ENCODE results near the gene RGL1. TPM values are rescaled to one million over a fixed set of nuclear protein-coding genes. Genes with fewer than 3 reads are reported as not detected.
A peak's percentile ranks its signal among the peaks of the same experiment; 100 is the strongest.

Gene RGL1
- total and polyA plus RNA-seq, 4 donors: 29.8 to 53.4 (median 41.8) TPM

DNA sequence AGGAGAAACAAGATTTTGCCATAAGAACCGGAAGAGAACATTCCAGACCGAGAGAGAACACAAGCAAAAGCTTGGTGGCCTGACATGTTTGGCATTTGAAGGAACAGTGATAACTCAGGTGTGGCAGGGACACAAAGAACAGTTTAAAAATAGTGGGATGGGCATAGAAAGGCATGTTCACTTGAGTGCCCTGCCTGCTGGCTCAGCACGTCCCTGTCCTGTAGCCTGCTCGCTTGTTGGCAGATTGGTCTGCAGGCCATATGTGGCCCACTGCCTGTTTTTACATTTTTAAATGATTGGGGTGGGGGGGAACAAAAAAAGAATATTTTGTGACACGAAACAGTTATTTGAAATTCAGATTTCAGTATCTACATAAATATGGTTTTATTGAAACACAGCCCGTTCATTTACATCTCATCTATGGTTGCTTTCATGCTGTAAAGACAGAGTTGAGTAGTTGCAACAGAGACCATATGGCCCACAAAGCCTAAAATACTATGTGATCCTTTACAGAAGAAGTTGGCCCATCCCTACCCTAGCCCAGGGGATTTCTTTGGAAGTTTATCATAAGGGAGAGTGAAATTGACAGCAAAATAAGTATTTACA lies 100.7 kb downstream of the RGL1 start:
- no peaks in the 10 kb centered on the region for H3K4me1 ChIP-seq (ENCODE audit: control insufficient read depth, insufficient read depth, low read length)
- WGBS (ENCODE audit: insufficient coverage): 95% methylated on average over 3 of the region's 6 CpGs
- H3K27me3 ChIP-seq (ENCODE audit: control insufficient read depth, insufficient read depth, low read length): no peaks in the 10 kb centered on the region
- DNase-seq (ENCODE audit: low read depth in 4 of 6, low spot score in 6 of 6): peak in 1 of 6 donors; percentile 84
- no peaks in the 10 kb centered on the region for H3K9me3 ChIP-seq (ENCODE audit: control insufficient read depth, insufficient read depth, low read length)
- no peak overlapping the region for H3K27ac ChIP-seq (ENCODE audit: low read depth, low read length)
- peaks cover 26% of the 10 kb centered on the region for H3K36me3 ChIP-seq (ENCODE audit: control insufficient read depth, insufficient read depth, low read length)
- H3K4me3 ChIP-seq (ENCODE audit: low read depth, low read length): no peak overlapping the region

DNA sequence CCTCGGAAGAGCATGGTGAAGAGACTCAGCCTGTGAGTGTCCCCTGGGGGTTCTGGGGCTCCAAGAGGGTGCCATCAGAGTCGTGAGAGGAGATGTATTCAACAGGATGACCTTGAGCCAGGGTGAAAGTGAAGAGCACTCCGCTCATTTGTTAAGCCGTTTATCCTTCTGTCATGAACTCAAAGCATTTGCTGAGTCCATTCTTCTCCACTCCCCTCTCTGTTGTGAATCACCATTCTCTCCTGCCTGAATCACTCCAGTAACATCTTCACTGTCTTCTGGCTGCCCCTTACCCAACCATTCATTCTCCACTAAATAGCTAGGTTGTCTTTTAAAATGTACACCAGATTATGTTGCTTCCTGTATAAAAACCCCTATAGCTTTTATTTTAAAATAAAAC lies 102.2 kb downstream of the RGL1 start:
- peaks cover 22% of the 10 kb centered on the region for H3K36me3 ChIP-seq (ENCODE audit: control insufficient read depth, insufficient read depth, low read length)
- H3K27me3 ChIP-seq (ENCODE audit: control insufficient read depth, insufficient read depth, low read length): no peaks in the 10 kb centered on the region
- WGBS (ENCODE audit: insufficient coverage): 31% methylated on average over 4 of the region's 4 CpGs
- no peak overlapping the region for H3K27ac ChIP-seq (ENCODE audit: low read depth, low read length)
- H3K9me3 ChIP-seq (ENCODE audit: control insufficient read depth, insufficient read depth, low read length): no peaks in the 10 kb centered on the region
- DNase-seq (ENCODE audit: low read depth in 4 of 6, low spot score in 6 of 6): no peak
- no peak overlapping the region for H3K4me3 ChIP-seq (ENCODE audit: low read depth, low read length)
- no peaks in the 10 kb centered on the region for H3K4me1 ChIP-seq (ENCODE audit: control insufficient read depth, insufficient read depth, low read length)

DNA sequence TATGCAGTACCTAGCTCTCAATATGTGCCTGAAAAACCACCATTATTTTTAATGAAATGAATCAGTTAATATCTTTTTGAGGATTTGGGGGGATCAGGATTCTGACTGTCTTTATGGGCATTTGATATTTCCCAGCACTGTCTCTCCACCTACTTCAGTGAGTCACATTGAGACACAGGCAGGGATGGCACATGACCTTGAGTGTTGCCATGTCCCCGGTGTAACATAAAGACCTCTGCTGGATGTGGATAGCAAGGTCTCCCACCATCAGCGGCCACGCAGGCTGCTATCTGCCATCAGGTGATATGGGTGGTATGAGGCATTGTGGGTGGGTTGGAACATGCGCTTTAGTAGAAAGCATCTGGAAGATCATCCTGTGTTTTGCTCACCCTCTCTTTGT lies 103.2 kb downstream of the RGL1 start:
- H3K27ac ChIP-seq (ENCODE audit: low read depth, low read length): no peak overlapping the region
- no peaks in the 10 kb centered on the region for H3K9me3 ChIP-seq (ENCODE audit: control insufficient read depth, insufficient read depth, low read length)
- no peaks in the 10 kb centered on the region for H3K27me3 ChIP-seq (ENCODE audit: control insufficient read depth, insufficient read depth, low read length)
- 100% methylated on average over 4 of the region's 4 CpGs for WGBS (ENCODE audit: insufficient coverage)
- peaks cover 28% of the 10 kb centered on the region for H3K36me3 ChIP-seq (ENCODE audit: control insufficient read depth, insufficient read depth, low read length)
- H3K4me1 ChIP-seq (ENCODE audit: control insufficient read depth, insufficient read depth, low read length): no peaks in the 10 kb centered on the region
- no peak for DNase-seq (ENCODE audit: low read depth in 4 of 6, low spot score in 6 of 6)
- H3K4me3 ChIP-seq (ENCODE audit: low read depth, low read length): no peak overlapping the region

DNA sequence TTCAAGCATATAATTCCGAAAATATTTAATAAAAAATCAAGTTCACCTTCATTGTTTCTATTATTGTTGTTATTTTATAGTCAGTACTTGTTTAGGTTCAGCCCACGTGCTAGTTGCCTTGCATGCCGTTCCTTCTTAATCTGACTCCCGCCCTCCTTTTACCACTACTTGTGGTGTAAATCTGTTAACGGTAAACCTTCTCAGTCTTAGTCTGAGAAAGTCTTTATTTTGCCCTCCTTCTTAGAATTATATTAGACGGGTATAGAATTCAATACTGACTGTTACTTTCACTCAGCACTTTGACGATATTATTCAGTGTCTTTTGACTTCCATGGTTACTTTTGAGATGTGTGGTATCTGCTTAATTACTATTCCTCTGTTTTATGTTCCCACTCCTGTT lies 104.8 kb downstream of the RGL1 start:
- Histone ChIP-seq H3K4me3 (ENCODE audit: low read depth, low read length) (no peak overlapping the region), H3K9me3 (ENCODE audit: control insufficient read depth, insufficient read depth, low read length) (no peaks in the 10 kb centered on the region), H3K27me3 (ENCODE audit: control insufficient read depth, insufficient read depth, low read length) (no peaks in the 10 kb centered on the region), H3K36me3 (ENCODE audit: control insufficient read depth, insufficient read depth, low read length) (peaks cover 28% of the 10 kb centered on the region), H3K4me1 (ENCODE audit: control insufficient read depth, insufficient read depth, low read length) (no peaks in the 10 kb centered on the region), H3K27ac (ENCODE audit: low read depth, low read length) (no peak overlapping the region)
- no CpG with 5 or more reads among the region's 7 CpGs for WGBS (ENCODE audit: insufficient coverage)
- no peak for DNase-seq (ENCODE audit: low read depth in 4 of 6, low spot score in 6 of 6)

GRCh38 chr1:183910845-183911244 lies 105.9 kb downstream of the RGL1 start:
- no peaks in the 10 kb centered on the region for H3K27me3 ChIP-seq (ENCODE audit: control insufficient read depth, insufficient read depth, low read length)
- peaks cover 28% of the 10 kb centered on the region for H3K36me3 ChIP-seq (ENCODE audit: control insufficient read depth, insufficient read depth, low read length)
- no peak for DNase-seq (ENCODE audit: low read depth in 4 of 6, low spot score in 6 of 6)
- no peak overlapping the region for H3K27ac ChIP-seq (ENCODE audit: low read depth, low read length)
- no peaks in the 10 kb centered on the region for H3K9me3 ChIP-seq (ENCODE audit: control insufficient read depth, insufficient read depth, low read length)
- WGBS (ENCODE audit: insufficient coverage): 72% methylated on average over 2 of the region's 4 CpGs
- H3K4me1 ChIP-seq (ENCODE audit: control insufficient read depth, insufficient read depth, low read length): peaks cover 3% of the 10 kb centered on the region
- H3K4me3 ChIP-seq (ENCODE audit: low read depth, low read length): no peak overlapping the region

GRCh38 chr1:183911285-183911684 lies 106.4 kb downstream of the RGL1 start:
- WGBS (ENCODE audit: insufficient coverage): no CpG with 5 or more reads among the region's 2 CpGs
- Histone ChIP-seq H3K27ac (ENCODE audit: low read depth, low read length) (no peak overlapping the region), H3K36me3 (ENCODE audit: control insufficient read depth, insufficient read depth, low read length) (peaks cover 28% of the 10 kb centered on the region), H3K9me3 (ENCODE audit: control insufficient read depth, insufficient read depth, low read length) (no peaks in the 10 kb centered on the region), H3K27me3 (ENCODE audit: control insufficient read depth, insufficient read depth, low read length) (no peaks in the 10 kb centered on the region), H3K4me3 (ENCODE audit: low read depth, low read length) (no peak overlapping the region), H3K4me1 (ENCODE audit: control insufficient read depth, insufficient read depth, low read length) (peaks cover 3% of the 10 kb centered on the region)
- no peak for DNase-seq (ENCODE audit: low read depth in 4 of 6, low spot score in 6 of 6)

DNA sequence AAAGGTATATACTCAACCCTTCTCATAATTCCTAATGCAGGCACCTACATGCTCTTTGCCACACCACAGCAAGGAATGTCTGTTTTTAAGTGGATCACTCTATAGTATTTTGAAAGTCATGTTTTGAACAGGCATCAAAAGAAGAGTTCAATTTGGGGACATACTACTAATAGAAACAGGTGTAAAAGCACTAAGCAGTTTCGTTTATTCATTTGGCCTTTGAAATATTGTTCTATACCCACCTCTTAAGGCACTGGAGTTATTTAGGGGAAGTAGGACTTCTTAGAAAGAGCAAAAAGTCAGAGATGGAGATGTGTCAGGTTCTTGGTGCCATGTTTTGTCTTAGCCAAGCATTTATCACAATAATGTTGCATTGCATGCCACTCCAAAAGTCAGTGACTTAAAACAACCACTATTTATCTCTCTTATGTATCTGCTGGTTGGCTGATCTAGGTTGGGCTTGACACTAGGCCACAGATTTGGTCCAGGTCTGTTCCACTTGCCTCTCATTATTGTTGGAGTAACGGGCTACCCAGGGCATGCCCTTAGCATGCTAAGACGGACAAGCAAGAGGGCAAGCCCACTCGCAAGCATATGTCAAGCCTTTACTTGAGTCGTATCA lies 107.5 kb downstream of the RGL1 start:
- Histone ChIP-seq H3K4me3 (ENCODE audit: low read depth, low read length) (no peak overlapping the region), H3K27me3 (ENCODE audit: control insufficient read depth, insufficient read depth, low read length) (no peaks in the 10 kb centered on the region), H3K4me1 (ENCODE audit: control insufficient read depth, insufficient read depth, low read length) (peaks cover 3% of the 10 kb centered on the region), H3K27ac (ENCODE audit: low read depth, low read length) (no peak overlapping the region), H3K36me3 (ENCODE audit: control insufficient read depth, insufficient read depth, low read length) (peaks cover 24% of the 10 kb centered on the region), H3K9me3 (ENCODE audit: control insufficient read depth, insufficient read depth, low read length) (no peaks in the 10 kb centered on the region)
- no peak for DNase-seq (ENCODE audit: low read depth in 4 of 6, low spot score in 6 of 6)
- WGBS (ENCODE audit: insufficient coverage): 78% methylated on average over 2 of the region's 5 CpGs

- H3K4me1 ChIP-seq (ENCODE audit: control insufficient read depth, insufficient read depth, low read length): peaks cover 3% of the 10 kb centered on the region
- no peaks in the 10 kb centered on the region for H3K9me3 ChIP-seq (ENCODE audit: control insufficient read depth, insufficient read depth, low read length)
- no peak for DNase-seq (ENCODE audit: low read depth in 4 of 6, low spot score in 6 of 6)
- peaks cover 23% of the 10 kb centered on the region for H3K36me3 ChIP-seq (ENCODE audit: control insufficient read depth, insufficient read depth, low read length)
- 94% methylated on average over 3 of the region's 3 CpGs for WGBS (ENCODE audit: insufficient coverage)
- no peaks in the 10 kb centered on the region for H3K27me3 ChIP-seq (ENCODE audit: control insufficient read depth, insufficient read depth, low read length)
- H3K4me3 ChIP-seq (ENCODE audit: low read depth, low read length): no peak overlapping the region
- no peak overlapping the region for H3K27ac ChIP-seq (ENCODE audit: low read depth, low read length)
These were observed 108.7 kb downstream of the RGL1 start for GRCh38 chr1:183913567-183913993.

DNA sequence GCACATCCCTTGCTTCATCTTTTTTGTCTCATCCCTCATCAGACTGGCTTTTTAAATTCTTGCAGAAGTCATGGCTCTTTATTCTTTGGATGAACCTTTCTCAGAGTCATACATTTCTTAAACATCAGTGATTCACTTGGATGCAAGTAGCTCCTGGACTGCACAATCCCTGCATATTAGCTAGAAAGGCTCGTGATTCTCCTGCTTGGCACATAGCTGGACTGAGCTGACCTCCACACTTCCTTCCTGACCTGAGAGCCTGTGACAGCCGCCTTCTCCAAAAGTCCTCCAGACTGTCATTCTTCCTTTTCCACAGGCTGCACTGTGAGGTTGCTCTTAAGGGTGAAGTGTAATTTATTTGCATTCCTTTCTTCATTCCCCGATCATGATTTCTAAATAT lies 109.4 kb downstream of the RGL1 start:
- Histone ChIP-seq H3K36me3 (ENCODE audit: control insufficient read depth, insufficient read depth, low read length) (peaks cover 23% of the 10 kb centered on the region), H3K27me3 (ENCODE audit: control insufficient read depth, insufficient read depth, low read length) (no peaks in the 10 kb centered on the region), H3K4me1 (ENCODE audit: control insufficient read depth, insufficient read depth, low read length) (peaks cover 3% of the 10 kb centered on the region), H3K9me3 (ENCODE audit: control insufficient read depth, insufficient read depth, low read length) (no peaks in the 10 kb centered on the region), H3K27ac (ENCODE audit: low read depth, low read length) (no peak overlapping the region), H3K4me3 (ENCODE audit: low read depth, low read length) (no peak overlapping the region)
- WGBS (ENCODE audit: insufficient coverage): 25% methylated on average over 1 of the region's 3 CpGs
- DNase-seq (ENCODE audit: low read depth in 4 of 6, low spot score in 6 of 6): no peak

GRCh38 chr1:183914891-183915290 lies 110.0 kb downstream of the RGL1 start:
- no peak for DNase-seq (ENCODE audit: low read depth in 4 of 6, low spot score in 6 of 6)
- no peaks in the 10 kb centered on the region for H3K27me3 ChIP-seq (ENCODE audit: control insufficient read depth, insufficient read depth, low read length)
- H3K9me3 ChIP-seq (ENCODE audit: control insufficient read depth, insufficient read depth, low read length): no peaks in the 10 kb centered on the region
- no peak overlapping the region for H3K27ac ChIP-seq (ENCODE audit: low read depth, low read length)
- peaks cover 3% of the 10 kb centered on the region for H3K4me1 ChIP-seq (ENCODE audit: control insufficient read depth, insufficient read depth, low read length)
- H3K36me3 ChIP-seq (ENCODE audit: control insufficient read depth, insufficient read depth, low read length): peaks cover 23% of the 10 kb centered on the region
- no peak overlapping the region for H3K4me3 ChIP-seq (ENCODE audit: low read depth, low read length)
